Stimulated activated CD4-positive, alpha-beta T cell treated with anti-CD3 and anti-CD28 coated beads, Interleukin-2, amount 100 ng/mL, for 4 hours (primary cell): ENCODE results near the gene AP2M1.
A peak's percentile ranks its signal among the peaks of the same experiment; 100 is the strongest.
"Not testable (repeated sequence)": the region's sequence is repeated elsewhere in the genome, so short reads cannot be mapped to it uniquely, and the experiment has no call there.

Experiments used
- DNase-seq: peaks from one replicate; pipeline ENCODE4 v3.0.0-alpha.2; 2020; ENCODE audit warnings: low read depth

Gene AP2M1

GRCh38 chr3:184174646-184175492 lies at the start of gene AP2M1:
TSS of gene AP2M1 (plus strand) at chr3:184174855. CDS start at chr3:184176994, 2,139 bp downstream.
- peak; percentile 97 for DNase-seq

- no peak for DNase-seq
Observed at GRCh38 chr3:184126006-184126405, 48.6 kb upstream of the AP2M1 start.

- DNase-seq: no peak
Observed at GRCh38 chr3:184129012-184129411, 45.6 kb upstream of the AP2M1 start.

- no peak for DNase-seq
Observed at GRCh38 chr3:184132945-184133344, 41.7 kb upstream of the AP2M1 start.

GRCh38 chr3:184133840-184134745 lies 40.6 kb upstream of the AP2M1 start:
- no peak for DNase-seq

GRCh38 chr3:184134746-184135148 lies 39.9 kb upstream of the AP2M1 start:
- no peak for DNase-seq

GRCh38 chr3:184135149-184135910 lies 39.3 kb upstream of the AP2M1 start, which contains the start of gene EIF2B5:
TSS of gene EIF2B5 (plus strand) at chr3:184135358. CDS start at chr3:184135386, 28 bp downstream.
- peak; percentile 79 for DNase-seq

- no peak for DNase-seq
Observed at GRCh38 chr3:184135911-184136260, 38.8 kb upstream of the AP2M1 start.

- no peak for DNase-seq
Observed at GRCh38 chr3:184140436-184140835, 34.2 kb upstream of the AP2M1 start.

GRCh38 chr3:184142199-184142598 lies 32.5 kb upstream of the AP2M1 start:
- DNase-seq: no peak

- DNase-seq: no peak
Observed at GRCh38 chr3:184143327-184143726, 31.3 kb upstream of the AP2M1 start.

GRCh38 chr3:184144505-184144904 lies 30.1 kb upstream of the AP2M1 start:
- no peak for DNase-seq

- DNase-seq: no peak
Observed at GRCh38 chr3:184145111-184145524, 29.5 kb upstream of the AP2M1 start.

- DNase-seq: no peak
Observed at GRCh38 chr3:184145751-184146270, 28.8 kb upstream of the AP2M1 start.

- no peak for DNase-seq
Observed at GRCh38 chr3:184148076-184148475, 26.6 kb upstream of the AP2M1 start.

GRCh38 chr3:184149123-184149522 lies 25.5 kb upstream of the AP2M1 start:
- no peak for DNase-seq

- DNase-seq: not testable (repeated sequence)
Observed at GRCh38 chr3:184149770-184150169, 24.9 kb upstream of the AP2M1 start.

GRCh38 chr3:184154885-184155643 lies 19.6 kb upstream of the AP2M1 start, which contains the start of gene DVL3:
TSS of gene DVL3 (plus strand) at chr3:184155377. CDS start at chr3:184155636, 259 bp downstream.
- DNase-seq: no peak

GRCh38 chr3:184155644-184156521 lies 18.8 kb upstream of the AP2M1 start:
- DNase-seq: no peak

- no peak for DNase-seq
Observed at GRCh38 chr3:184156522-184156955, 18.1 kb upstream of the AP2M1 start.
